Medulla oblongata (tissue), 1 donor: Measurements from ENCODE around the gene FBXO15.

Experiments
- DNase-seq: peaks from one replicate; pipeline ENCODE4 v3.0.0-alpha.2; 2015; ENCODE audit errors: extremely low spot score

Gene FBXO15

DNA sequence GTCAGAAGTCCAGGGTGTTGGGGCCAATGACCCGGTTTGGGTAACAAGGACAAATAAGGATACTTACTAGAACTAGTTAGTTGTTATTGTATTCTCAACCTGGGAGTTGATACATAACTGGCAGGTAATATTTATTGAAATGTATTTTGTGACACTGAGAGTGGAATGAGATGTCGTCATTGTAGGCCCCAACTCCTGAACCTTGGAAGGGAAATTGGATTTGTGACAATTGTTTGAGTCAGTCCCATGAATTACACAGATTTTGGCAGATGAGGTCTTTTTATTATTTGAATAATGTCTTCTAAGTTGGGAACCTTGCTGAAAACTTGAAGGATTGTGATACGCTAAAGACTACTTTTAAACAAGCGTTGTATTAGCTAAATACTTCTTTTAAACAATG is 5.7 kb upstream of the FBXO15 start:
- no peak for DNase-seq

DNA sequence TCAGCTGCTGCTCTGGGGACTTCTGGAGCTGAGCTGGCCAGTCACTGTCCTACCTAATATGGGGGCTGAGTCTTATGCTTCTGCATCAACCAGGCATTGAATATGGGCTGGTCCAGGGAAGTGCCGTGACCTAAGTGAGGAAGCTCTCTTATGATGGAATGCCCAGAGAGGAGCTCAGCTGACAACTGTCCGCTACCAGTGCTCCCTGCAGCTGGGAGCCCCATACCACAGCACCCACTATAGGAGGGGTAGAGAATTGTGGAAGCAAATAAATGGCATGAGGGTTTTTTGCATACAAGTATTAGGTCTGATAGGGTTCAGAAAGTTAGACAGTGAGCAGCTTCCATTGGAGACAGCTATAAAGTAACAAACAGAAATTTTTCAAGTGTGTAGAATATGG is 5.2 kb upstream of the FBXO15 start:
- no peak for DNase-seq

DNA sequence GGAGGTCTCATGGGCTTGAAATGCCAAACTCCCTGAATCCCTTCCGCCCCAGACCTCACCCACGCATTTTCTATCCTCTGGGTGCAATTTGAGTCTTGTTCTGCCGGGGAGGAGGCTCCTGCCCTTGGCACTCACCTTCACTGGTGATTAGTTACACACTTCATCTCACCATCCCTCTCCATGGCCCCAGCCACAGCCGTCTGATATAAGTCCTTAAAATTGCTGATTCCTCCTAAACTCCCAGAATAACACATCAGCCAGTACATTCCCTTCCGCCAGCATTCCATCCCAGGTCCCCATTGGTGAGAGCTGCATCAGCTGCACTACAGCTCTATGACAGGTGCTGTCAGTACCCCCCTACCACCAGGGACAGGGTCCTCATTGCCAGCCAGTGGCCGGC is 4.6 kb upstream of the FBXO15 start:
- DNase-seq, result no peak

DNA sequence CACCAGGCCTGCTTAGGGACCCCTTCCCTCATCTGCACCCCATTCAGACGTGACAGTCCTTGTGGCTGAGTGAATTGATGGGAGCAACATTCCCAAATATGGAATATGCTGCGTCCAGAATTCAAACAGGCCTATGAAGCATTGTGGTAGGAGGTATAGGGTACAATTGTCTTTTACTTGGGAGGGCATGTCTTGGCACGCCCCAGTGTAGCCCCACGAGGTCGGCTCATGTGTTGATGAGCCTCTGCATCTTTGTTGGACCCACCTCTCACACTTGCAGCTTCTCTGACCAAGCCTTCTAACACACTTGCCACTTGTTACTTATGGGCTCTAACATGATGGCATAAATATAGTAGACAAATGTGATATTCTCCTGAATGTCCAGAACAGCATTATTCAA is 2.2 kb upstream of the FBXO15 start:
- DNase-seq, result no peak

DNA sequence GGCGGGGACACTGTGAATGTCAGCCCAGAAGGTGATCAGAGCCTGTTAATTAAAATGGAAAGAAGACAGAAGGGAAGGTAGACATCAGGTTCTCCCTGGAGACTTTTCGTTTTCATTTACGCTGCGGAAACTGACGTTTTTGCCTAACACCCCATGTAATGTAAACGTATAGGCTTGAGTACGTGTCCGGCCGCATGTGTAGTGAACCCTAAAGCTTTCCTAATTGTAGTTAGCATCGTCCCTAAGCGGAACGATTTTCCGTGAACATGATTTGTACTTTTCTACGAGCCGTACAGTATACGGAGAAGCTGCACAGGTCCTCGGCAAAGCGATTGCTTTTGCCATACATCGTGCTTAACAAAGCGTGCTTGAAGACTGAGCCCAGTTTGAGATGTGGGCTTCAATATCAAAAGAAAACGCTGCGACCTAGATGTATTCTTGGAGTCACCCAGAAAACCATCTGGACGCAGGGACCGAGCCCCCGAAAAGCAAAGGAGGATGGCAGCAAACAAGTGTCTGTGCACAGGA is 973 bp upstream of the FBXO15 start:
- DNase-seq, result no peak

DNA sequence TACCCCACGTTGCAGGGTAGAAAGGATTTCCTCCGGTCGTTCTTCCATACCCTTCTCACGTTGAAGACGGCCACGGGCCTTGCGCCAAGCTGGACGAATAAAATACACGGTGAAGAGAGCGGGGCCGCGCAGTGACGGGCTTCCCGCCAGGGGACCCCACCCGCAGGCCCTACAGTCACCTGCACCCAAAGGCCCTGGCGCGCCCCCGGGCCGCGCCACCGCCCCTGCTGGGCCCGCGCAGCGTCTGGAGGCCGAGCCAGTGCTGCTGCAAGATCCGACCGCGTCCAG is 199 bp downstream of the FBXO15 start:
- DNase-seq, result no peak

DNA sequence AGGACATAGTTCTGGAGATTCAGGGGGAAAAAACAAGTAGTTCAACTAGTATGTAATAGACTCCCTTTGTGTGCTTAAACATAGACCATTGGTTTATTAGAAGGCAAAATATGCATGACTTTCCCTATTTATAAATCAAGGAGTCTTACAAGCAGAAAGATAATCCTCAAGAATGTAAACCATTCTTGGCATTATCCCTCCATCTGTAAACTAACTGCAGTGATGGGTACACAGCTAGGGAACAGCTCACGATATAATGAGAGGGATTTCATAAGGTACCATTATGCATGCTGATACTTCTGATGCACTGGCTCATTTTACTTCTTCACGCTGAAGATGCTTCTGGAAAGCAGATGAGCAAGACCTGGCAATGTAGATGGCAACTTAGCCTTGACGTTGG is 878 bp downstream of the FBXO15 start:
- DNase-seq, result peak; percentile 27

DNA sequence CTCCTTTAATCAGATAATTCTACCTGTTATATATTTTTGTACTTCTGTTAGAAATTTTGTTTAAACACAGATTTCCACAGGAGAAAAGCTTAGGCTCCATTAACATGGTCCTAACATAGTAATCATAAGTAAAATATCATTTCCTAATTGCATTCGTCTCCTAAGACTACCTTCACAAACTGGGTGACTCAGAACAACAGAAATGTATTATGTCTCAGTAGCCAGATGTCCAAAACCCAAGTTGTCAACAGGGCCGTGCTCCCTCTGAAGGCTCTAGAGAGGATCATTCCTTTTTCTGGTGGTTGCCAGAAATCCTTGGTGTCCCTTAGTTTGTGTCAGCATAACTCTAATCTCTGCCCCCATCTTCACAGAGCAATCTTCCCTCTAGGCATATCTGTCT is 5.4 kb downstream of the FBXO15 start:
- DNase-seq, result no peak

DNA sequence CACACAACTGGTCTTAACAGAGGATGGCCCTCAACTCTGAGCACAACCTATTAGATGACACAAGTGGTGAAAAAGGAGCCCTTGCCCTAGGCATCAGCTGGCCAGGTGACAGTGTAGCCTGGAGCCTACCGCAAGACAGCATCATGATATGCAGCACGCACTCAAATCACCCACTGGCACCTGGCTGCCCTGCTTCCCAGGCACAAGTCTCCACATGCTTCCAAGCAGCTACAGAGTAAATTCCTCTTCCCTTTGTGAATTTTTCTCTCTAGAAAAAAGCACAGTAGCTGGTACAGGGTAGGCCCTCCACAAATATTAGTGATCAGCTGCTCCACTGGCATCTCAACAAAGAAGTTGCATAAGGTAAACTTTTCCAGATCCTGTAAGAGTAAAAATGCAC is 6.0 kb downstream of the FBXO15 start:
- no peak for DNase-seq

DNA sequence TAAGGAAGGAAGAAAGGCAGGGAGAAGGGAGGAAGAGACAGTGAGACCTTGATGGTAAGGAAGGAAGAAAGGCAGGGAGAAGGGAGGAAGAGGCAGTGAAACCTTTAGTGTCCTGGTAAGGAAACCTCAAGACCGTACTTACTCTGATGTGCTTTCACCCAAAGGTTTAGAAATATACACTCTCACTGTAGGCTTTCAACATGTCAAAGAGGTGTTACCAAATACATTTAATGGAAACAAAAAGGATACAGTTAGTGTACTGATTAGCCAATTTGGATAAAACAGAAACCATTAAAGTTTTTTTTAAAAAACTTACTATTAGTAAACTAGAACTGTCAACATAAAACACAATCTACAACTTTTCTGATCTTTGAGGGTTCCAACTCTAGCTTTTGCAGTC is 7.1 kb downstream of the FBXO15 start:
- DNase-seq, result no peak

DNA sequence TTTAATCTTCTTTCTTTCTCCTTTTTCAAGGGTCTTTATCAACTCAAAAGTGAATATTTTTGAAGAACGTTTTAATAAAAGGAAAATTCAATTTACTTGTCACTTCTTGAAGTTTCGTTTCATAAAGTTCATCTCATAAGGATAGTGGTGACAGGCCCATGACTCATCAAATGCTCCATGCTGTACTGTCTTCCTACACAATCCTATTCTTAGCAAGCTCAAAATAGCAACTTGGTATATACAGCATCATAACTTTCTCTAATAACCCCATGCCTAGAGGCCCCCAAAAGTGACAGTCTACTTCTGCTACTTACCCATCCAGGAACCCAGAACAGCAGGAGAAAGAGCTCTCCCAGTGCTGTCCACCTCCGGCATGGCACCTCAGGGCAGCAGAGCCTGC is 7.7 kb downstream of the FBXO15 start:
- DNase-seq, result no peak

DNA sequence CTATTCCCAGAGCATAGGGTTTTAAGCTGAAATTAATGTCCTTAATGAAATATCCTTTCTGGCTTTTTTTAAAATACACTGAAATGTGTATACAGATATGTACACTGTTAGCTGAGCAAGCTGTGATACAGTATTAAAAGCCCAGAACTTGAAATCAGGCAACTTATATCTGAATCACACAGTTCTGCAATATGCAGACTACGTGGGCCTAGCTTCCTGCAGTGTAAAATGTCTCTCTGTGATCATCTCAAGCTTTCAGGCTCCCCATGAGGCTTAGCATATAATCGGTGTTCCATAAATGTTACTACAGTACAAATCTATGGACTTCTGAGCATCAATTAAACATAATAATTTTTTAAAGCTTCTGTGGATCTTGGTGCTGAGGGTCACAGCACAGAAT is 8.2 kb downstream of the FBXO15 start:
- DNase-seq, result no peak

DNA sequence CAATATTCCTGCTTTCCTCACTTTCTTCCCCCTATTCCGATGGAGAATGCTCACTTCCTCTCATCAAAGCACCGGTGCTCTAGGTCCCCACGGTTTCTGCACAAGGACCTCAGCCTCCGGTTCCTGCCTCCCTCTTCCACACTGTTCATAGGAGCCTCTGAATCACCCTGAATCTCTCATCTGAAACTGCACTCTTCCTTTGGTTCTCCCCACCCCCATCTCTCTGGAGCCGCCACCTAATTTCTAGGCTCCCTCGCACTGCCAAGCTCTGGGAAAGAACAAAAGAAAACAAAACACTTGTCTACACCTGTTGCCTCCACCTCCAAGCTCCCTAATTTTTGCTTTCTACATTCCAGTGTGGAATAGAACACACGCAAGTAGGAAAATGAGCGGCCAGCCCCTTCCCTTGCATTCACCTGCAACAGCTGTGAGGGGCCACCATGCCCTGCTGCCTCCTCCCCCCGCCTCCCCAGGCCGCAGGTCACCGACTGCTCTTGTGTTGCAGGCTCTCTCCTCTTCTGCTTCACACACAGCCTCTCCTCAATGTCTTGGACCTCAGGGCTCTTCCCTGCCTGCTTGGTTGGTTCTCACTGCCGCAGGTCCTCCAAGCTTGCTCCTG is 9.6 kb downstream of the FBXO15 start:
- DNase-seq, result no peak

DNA sequence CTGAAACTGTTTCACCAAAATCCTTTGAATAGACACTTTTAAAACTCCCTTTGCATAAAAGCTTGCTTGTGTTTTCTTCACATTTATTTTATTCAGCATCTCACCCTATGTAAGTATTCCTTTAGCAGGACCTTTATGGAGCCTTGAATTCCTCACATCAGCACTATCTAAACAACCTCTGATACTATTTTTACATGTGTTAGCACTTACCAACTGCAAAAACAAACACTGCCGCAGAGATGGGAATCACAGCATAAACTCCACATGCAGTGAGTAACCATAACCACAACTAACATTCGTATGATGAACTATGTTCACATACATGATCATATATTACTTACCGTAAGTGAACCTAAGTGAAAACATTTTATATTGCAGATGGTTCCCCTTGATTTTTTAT is 15.4 kb downstream of the FBXO15 start:
- DNase-seq, result no peak

DNA sequence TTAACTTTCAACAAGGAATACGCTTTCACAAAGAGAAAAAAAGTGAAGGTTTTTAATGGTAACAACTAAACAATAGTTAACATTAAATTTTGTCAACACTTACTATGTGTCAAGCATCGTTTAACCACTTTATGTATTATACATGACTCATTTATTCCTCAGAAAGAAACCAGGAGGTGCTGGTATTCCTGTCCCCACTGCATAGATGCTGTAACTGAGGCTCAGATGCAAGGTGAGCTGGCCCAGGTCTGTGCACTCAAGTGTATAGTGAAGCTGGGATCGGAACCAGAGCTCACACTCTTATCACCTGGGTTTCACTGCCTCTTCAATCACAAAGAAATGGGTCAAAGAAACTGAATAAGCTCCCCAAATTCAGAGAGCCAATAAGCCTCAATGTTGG is 16.5 kb downstream of the FBXO15 start:
- DNase-seq, result no peak

DNA sequence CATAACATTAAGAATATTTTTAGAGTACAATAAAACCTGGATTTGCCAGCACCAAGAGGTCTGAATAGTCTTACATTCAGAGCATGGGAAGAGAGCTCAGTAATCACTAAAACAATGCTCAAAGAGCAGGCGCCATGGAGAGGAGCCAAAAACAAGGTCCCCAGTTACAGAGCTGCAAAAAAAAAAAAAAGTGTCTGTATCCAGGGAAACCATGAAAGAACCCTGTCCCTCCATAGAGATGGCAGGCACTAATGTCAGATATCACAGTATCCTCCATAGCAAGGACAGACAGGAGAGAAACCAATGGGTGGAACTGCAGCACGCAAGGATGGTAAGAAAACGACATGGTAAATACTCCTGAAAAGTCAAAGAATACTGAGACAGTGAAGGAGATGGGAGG is 19.5 kb downstream of the FBXO15 start:
- peak; percentile 80 for DNase-seq

DNA sequence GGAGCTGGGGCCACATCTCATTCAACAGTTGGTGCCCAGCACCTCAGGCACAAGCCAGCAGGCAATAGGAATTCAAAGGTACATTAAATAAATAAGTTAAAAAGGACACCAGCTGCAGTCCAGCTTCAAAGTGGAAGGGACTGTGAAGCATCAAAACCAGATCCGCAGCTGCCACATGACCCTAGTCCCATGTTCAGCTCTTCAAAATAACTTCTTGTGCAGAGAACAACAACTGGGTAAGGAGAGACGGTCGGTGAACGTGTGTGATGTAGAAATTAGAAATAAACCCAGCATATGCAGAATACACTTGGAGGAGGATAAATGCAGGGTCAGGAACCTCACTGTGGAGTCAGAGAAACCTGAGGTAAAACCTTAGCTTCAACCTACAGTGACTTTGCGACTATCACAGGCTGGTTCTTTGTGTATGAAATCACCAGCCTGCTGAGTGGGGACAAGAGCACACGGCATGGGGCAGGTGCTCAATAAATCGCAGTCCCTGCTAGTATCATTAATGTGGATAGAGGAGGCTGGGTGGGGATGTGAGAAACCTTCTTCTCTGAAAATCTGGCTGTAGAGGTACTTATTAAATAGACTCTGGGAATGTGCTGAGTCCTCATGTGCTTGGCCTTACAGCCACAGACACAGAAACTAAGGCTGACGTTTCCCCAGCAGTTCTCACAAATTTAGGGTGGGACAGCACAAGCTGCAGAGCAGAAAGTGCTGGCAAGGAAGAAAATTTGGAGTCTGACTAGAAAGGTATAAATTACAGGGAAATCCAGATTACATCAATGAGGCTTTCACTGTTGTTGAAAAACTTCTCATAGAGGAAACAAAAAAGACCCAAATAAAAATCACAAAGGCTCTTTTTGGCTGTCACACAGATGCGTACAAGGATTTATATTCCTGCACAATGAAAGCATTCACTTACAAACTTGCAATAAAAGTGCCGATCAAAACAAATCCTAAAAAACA is 20.7 kb downstream of the FBXO15 start:
- peak; percentile 68 for DNase-seq

DNA sequence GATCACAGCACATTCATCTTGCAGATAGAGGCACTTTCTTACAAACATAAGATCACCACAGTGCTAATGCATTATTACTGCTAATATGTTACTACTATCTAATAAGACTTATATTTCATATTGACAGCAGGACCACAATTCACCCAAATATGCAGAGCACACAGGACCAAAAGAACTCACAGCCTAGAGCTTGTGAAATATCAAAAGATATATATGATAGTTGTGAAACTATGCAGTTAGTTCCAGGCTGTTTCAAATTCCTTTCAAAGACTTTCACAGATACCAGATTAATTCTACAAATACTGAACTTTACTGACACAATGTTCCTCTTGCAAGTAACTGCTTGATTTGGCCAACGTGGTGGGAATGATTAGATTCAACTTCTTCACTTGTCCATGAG is 23.0 kb downstream of the FBXO15 start:
- no peak for DNase-seq

DNA sequence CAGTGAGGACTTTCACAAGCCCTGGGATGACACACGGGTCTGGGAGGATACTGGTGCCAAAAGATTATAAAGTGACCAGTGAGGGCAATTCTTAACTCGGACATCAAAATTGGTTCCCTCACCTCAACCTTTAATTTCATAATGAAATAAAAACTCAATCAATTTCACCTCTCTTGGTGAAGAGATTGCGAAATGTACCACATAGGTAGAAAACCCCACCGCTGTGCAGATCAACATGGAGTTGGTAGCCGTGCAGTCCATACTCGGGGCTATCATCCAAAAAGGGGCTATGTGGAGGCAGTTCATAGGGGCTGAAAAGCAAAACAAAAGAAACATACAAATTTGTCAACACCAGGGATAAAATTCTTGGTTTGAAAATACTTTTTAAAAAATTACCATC is 24.4 kb downstream of the FBXO15 start:
- no peak for DNase-seq

DNA sequence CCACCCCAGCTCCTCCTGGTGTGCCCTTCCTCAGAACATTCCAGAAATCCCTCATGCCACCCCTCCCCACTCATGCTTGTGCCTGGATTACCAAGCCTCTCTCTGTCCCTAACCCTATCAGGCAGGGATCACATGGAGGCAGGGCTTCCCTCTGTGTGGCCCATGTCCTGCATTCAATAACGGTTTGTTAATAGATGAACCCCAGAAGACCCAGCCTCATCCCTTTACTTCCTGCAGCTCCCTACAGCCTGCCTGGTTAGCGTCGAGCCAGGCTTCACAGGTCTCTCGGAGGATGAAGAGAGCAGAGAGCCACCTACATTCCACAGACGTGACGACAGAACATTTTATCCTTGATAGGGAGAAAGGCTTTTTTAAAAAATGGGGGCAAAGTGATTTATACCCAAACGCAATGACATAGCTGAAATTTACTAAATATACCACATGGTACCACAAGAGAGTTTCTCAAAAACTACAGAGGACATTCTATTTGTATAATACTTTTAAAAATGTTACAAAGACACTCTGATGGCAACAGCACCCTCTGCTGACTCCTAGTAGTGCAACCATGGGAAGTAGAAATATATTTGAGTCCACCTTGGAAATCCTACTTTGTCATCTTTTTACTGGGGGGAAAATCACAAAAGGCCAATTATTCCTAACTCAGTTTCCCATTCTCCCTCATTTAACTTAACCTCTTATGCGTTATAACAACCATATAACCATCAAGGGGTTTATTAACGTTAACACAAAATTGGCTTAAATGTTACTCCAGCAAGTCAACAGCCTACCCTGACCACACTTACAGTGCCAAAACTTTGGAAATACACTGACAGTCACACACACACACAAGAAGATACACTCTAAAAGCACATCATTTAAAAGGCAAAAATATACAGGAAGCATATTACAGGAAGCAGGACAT is 30.7 kb downstream of the FBXO15 start:
- DNase-seq, result peak; percentile 78

DNA sequence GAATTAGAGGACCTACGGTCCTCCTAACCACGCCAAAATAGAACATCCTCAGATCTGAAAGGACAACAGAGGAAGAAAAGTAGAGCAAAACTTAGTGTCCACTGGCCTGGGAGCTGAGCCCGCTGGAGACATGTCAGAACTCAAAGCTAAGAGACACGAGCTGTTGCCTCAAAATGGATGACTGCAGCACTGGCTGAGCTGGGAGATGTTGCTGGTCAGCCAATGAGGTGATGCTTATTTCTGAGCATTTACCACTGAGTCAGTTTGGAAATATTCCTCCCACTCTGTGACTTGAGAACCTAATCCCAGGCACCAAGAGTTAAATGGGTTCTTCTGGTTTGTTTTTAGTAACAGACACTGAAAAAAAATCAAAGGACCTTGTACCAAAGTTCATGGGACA is 32.6 kb downstream of the FBXO15 start:
- no peak for DNase-seq

DNA sequence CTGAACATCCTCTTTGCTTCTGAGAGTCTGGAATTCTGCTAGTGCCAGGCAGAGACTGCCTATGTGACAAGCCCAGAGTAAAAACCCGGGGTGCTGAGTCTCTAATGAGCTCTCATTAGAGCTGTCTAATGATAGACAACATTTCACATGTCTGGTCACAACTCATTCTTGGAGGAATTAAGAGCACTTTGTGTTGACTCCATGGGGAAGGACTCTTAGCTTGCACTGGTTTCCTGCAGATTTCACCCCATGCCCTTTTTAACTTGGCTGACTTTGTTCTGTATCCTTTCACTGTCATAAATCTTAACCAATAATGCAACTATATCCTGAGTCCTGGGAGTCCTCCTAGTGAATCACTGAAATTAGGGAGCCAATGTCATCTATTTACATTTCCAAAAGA is 33.5 kb downstream of the FBXO15 start:
- DNase-seq, result no peak
